NB4 (cell line): ENCODE results near the gene AGAP1.

Experiments used
- POLR2A ChIP-seq: IDR thresholded peaks from 2 replicates; pipeline ENCODE4 v1.6.1; 2011; ENCODE audit warnings: mild to moderate bottlenecking; ENCODE audit not compliant: insufficient read length; ENCODE audit errors: extremely low read depth
- TF ChIP-seq, protein P1 (sequence below): IDR thresholded peaks from one replicate; pipeline ENCODE4 v1.5.1; 2012; ENCODE audit warnings: low read depth, low read length
- TF ChIP-seq, protein P2 (sequence below): IDR thresholded peaks from 2 replicates; pipeline ENCODE4 v1.6.1; 2011; ENCODE audit warnings: low read depth, low read length

DNA sequence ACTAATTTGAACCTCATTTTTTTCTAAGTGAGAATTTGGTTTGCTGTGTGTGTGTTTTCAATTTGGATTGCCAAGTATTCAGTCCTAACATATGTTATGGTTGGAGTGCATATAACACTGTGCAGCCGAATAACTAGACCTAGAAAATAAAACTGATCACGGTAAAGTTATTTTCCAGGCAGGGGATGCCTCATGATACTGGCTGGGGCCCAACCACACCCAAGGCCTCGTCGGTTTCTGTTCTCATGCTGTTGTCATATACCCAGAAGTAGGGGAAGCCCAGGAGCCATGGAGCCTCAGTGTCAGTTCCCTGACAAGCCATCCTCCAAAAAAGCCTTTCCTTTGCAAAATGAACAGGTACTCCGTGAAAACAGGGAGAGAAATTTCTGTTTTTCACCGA is 514.2 kb downstream of the AGAP1 start:
- TF ChIP-seq, protein P1, sequence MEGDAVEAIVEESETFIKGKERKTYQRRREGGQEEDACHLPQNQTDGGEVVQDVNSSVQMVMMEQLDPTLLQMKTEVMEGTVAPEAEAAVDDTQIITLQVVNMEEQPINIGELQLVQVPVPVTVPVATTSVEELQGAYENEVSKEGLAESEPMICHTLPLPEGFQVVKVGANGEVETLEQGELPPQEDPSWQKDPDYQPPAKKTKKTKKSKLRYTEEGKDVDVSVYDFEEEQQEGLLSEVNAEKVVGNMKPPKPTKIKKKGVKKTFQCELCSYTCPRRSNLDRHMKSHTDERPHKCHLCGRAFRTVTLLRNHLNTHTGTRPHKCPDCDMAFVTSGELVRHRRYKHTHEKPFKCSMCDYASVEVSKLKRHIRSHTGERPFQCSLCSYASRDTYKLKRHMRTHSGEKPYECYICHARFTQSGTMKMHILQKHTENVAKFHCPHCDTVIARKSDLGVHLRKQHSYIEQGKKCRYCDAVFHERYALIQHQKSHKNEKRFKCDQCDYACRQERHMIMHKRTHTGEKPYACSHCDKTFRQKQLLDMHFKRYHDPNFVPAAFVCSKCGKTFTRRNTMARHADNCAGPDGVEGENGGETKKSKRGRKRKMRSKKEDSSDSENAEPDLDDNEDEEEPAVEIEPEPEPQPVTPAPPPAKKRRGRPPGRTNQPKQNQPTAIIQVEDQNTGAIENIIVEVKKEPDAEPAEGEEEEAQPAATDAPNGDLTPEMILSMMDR = no peak
- TF ChIP-seq, protein P2, sequence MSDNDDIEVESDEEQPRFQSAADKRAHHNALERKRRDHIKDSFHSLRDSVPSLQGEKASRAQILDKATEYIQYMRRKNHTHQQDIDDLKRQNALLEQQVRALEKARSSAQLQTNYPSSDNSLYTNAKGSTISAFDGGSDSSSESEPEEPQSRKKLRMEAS = no peak
- no peak for TF ChIP-seq POLR2A
